DND-41 (cell line): Measurements from ENCODE around the gene DNAH12.

Source experiments
- EZH2 ChIP-seq: IDR thresholded peaks from 3 replicates; pipeline ENCODE4 v1.6.1; 2012; ENCODE audit warnings: borderline replicate concordance, low read depth, mild to moderate bottlenecking, moderate library complexity, low read length, inconsistent platforms; ENCODE audit not compliant: severe bottlenecking
- TF ChIP-seq, protein P1 (sequence below): IDR thresholded peaks from 2 replicates; pipeline ENCODE4 v1.5.1; 2012; ENCODE audit warnings: borderline replicate concordance, low read length, moderate library complexity, mild to moderate bottlenecking; ENCODE audit not compliant: poor library complexity, severe bottlenecking; ENCODE audit errors: extremely low read depth

DNA sequence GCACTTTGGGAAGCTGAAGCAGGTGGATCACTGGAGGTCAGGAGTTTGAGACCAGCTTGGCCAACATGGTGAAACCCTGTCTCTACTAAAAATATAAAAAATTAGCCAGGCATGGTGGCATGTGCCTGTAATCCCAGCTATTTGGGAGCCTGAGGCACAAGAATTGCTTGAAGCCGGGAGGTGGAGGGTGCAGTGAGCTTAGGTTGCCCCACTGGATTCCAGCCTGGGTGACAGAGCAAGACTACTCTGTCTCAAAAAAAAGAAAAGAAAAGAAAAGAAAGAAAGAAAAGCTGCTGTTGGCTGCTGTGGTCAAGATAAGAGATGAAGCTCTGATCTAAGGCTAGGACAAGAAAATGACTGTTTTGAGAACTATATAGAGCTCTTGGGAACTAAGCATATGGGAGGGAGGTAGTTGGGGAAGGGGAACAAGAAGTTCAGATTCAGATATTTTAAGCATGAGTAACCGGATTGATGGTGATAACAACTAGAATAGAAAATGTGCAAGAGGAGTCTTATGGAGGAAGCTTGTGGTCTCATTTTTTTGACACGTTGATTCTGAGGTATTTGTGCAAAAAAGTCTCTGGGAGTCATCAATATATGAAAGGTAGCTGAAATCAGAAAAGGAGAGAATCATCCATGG is 25.7 kb downstream of the DNAH12 start:
- TF ChIP-seq EZH2, result no peak
- TF ChIP-seq, protein P1, sequence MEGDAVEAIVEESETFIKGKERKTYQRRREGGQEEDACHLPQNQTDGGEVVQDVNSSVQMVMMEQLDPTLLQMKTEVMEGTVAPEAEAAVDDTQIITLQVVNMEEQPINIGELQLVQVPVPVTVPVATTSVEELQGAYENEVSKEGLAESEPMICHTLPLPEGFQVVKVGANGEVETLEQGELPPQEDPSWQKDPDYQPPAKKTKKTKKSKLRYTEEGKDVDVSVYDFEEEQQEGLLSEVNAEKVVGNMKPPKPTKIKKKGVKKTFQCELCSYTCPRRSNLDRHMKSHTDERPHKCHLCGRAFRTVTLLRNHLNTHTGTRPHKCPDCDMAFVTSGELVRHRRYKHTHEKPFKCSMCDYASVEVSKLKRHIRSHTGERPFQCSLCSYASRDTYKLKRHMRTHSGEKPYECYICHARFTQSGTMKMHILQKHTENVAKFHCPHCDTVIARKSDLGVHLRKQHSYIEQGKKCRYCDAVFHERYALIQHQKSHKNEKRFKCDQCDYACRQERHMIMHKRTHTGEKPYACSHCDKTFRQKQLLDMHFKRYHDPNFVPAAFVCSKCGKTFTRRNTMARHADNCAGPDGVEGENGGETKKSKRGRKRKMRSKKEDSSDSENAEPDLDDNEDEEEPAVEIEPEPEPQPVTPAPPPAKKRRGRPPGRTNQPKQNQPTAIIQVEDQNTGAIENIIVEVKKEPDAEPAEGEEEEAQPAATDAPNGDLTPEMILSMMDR, result no peak
